HEK293 (cell line): ENCODE data around the gene OR2AT4.

ENCODE experiments used
- CTCF ChIA-PET: fragments of 350-600 bp; formaldehyde crosslinking; extraction: SDS; loops from one replicate; lab custom pipeline; 2021; ENCODE audit warnings: antibody characterized with exemption; lab: Yijun Ruan, JAX
- POLR2A ChIA-PET: fragments of 300-600 bp; formaldehyde crosslinking; extraction: SDS; loops from one replicate; lab custom pipeline; 2020; ENCODE audit warnings: antibody characterized with exemption, inconsistent platforms; lab: Yijun Ruan, JAX
- H3K27ac ChIP-seq: fragments of 200-500 bp; sonication (Bioruptor generic); 2 replicates; pipeline ENCODE4 v1.5.1; 2014; ENCODE audit warnings: low read depth, low read length, control low read depth, inconsistent platforms; ENCODE audit errors: extremely low read depth
- H3K36me3 ChIP-seq, 2 experiments: fragments of 200-500 bp in 1 of 2; sonication (Bioruptor generic) in 1 of 2; 1 replicate in 1 of 2; 2 replicates in 1 of 2; pipeline ENCODE4 v1.5.1; 2014 to 2017; ENCODE audit warnings: inconsistent platforms in 2 of 2, low read length in 2 of 2; ENCODE audit not compliant: control insufficient read depth in 2 of 2, insufficient read depth in 1 of 2
- H3K4me1 ChIP-seq: fragments of 200-500 bp; sonication (Bioruptor generic); 2 replicates; pipeline ENCODE4 v1.5.1; 2014; ENCODE audit warnings: mild to moderate bottlenecking, low read length, inconsistent platforms; ENCODE audit not compliant: control insufficient read depth, insufficient read depth
- H3K4me3 ChIP-seq: 2 replicates; pipeline ENCODE4 v1.5.1; 2011; ENCODE audit warnings: low read depth, mild to moderate bottlenecking, control low read depth, low read length, moderate library complexity
- H3K9me3 ChIP-seq: fragments of 200-500 bp; sonication (Bioruptor generic); 2 replicates; pipeline ENCODE4 v1.5.1; 2014; ENCODE audit warnings: low read depth, low read length, inconsistent platforms; ENCODE audit not compliant: control insufficient read depth, insufficient read depth
- FEZF1 ChIP-seq: fragments of 450-650 bp; formaldehyde crosslinking; IDR thresholded peaks from 2 replicates; pipeline ENCODE4 v1.5.1; 2016; ENCODE audit warnings: missing biosample characterization, missing genetic modification characterization
- SCRT2 ChIP-seq: fragments of 450-650 bp; formaldehyde crosslinking; IDR thresholded peaks from 2 replicates; pipeline ENCODE4 v1.5.1; 2016; ENCODE audit warnings: missing biosample characterization, missing genetic modification characterization
- ZFP3 ChIP-seq: fragments of 450-650 bp; formaldehyde crosslinking; IDR thresholded peaks from 2 replicates; pipeline ENCODE4 v1.5.1; 2016; ENCODE audit warnings: low read depth, missing biosample characterization, missing genetic modification characterization
- ZNF132 ChIP-seq: fragments of 450-650 bp; formaldehyde crosslinking; IDR thresholded peaks from 2 replicates; pipeline ENCODE4 v1.5.1; 2017; ENCODE audit warnings: missing biosample characterization, missing genetic modification characterization, borderline replicate concordance
- ZNF184 ChIP-seq: fragments of 450-650 bp; IDR thresholded peaks from 2 replicates; pipeline ENCODE4 v1.5.1; 2018; ENCODE audit warnings: missing biosample characterization, mild to moderate bottlenecking, missing genetic modification characterization
- ZNF404 ChIP-seq: fragments of 450-650 bp; formaldehyde crosslinking; IDR thresholded peaks from 2 replicates; pipeline ENCODE4 v1.5.1; 2017; ENCODE audit warnings: missing biosample characterization, missing genetic modification characterization
- ZNF48 ChIP-seq: fragments of 450-650 bp; formaldehyde crosslinking; IDR thresholded peaks from 2 replicates; pipeline ENCODE4 v1.5.1; 2016; ENCODE audit warnings: missing biosample characterization, missing genetic modification characterization
- ZNF558 ChIP-seq: fragments of 450-650 bp; formaldehyde crosslinking; IDR thresholded peaks from 2 replicates; pipeline ENCODE4 v1.5.1; 2016; ENCODE audit warnings: missing biosample characterization, missing genetic modification characterization
- ZNF626 ChIP-seq: fragments of 450-650 bp; sonication (Bioruptor Pico); formaldehyde crosslinking; IDR thresholded peaks from 2 replicates; pipeline ENCODE4 v1.5.1; 2018; ENCODE audit warnings: missing biosample characterization, missing genetic modification characterization, inconsistent platforms
- ZNF670 ChIP-seq: fragments of 450-650 bp; formaldehyde crosslinking; IDR thresholded peaks from 2 replicates; pipeline ENCODE4 v1.5.1; 2016; ENCODE audit warnings: missing biosample characterization, missing genetic modification characterization, low read depth
- ZSCAN23 ChIP-seq: fragments of 450-650 bp; formaldehyde crosslinking; IDR thresholded peaks from 2 replicates; pipeline ENCODE4 v1.5.1; 2016; ENCODE audit warnings: missing biosample characterization, missing genetic modification characterization
- TF ChIP-seq, protein P1 (sequence below): fragments of 450-650 bp; formaldehyde crosslinking; IDR thresholded peaks from 2 replicates; pipeline ENCODE4 v1.5.1; 2016; ENCODE audit warnings: missing biosample characterization, missing genetic modification characterization, borderline replicate concordance
- TF ChIP-seq, protein P2 (sequence below): fragments of 450-650 bp; formaldehyde crosslinking; IDR thresholded peaks from 2 replicates; pipeline ENCODE4 v1.5.1; 2016; ENCODE audit warnings: missing biosample characterization, missing genetic modification characterization
- TF ChIP-seq, protein P3 (sequence below): fragments of 450-650 bp; formaldehyde crosslinking; IDR thresholded peaks from 2 replicates; pipeline ENCODE4 v1.5.1; 2016; ENCODE audit warnings: missing biosample characterization, missing genetic modification characterization
- TF ChIP-seq, protein P4 (sequence below): fragments of 450-650 bp; formaldehyde crosslinking; IDR thresholded peaks from 2 replicates; pipeline ENCODE4 v1.5.1; 2016; ENCODE audit warnings: missing biosample characterization, missing genetic modification characterization, borderline replicate concordance

Gene OR2AT4

DNA sequence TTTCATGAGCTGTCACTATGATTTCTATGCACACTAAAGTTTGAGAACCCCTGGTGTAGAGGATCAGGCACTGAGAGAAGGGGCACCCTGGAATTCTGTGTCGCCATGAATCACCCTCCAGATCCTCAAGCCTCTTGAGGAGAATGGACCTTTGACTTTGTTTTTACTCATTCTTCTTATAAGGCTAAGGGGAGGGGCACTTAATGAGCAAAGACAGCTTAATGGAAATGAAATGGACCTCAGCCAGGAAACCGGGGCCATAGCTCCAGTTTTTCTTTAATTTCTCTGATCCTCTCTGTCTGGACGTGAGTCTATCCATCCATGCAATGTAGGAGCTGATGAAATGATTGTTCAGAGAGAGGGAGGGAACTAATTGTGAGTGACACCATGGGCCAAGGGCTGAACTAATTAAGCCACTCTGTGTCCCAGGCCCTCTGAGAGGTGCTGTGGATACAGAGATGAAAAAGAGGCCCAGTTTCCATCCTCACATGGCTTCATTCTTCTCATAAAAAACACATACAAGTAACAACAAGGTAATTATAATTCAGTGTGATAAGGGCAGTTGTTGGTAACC is 32.8 kb downstream of the OR2AT4 start (continued):
- TF ChIP-seq, protein P1, sequence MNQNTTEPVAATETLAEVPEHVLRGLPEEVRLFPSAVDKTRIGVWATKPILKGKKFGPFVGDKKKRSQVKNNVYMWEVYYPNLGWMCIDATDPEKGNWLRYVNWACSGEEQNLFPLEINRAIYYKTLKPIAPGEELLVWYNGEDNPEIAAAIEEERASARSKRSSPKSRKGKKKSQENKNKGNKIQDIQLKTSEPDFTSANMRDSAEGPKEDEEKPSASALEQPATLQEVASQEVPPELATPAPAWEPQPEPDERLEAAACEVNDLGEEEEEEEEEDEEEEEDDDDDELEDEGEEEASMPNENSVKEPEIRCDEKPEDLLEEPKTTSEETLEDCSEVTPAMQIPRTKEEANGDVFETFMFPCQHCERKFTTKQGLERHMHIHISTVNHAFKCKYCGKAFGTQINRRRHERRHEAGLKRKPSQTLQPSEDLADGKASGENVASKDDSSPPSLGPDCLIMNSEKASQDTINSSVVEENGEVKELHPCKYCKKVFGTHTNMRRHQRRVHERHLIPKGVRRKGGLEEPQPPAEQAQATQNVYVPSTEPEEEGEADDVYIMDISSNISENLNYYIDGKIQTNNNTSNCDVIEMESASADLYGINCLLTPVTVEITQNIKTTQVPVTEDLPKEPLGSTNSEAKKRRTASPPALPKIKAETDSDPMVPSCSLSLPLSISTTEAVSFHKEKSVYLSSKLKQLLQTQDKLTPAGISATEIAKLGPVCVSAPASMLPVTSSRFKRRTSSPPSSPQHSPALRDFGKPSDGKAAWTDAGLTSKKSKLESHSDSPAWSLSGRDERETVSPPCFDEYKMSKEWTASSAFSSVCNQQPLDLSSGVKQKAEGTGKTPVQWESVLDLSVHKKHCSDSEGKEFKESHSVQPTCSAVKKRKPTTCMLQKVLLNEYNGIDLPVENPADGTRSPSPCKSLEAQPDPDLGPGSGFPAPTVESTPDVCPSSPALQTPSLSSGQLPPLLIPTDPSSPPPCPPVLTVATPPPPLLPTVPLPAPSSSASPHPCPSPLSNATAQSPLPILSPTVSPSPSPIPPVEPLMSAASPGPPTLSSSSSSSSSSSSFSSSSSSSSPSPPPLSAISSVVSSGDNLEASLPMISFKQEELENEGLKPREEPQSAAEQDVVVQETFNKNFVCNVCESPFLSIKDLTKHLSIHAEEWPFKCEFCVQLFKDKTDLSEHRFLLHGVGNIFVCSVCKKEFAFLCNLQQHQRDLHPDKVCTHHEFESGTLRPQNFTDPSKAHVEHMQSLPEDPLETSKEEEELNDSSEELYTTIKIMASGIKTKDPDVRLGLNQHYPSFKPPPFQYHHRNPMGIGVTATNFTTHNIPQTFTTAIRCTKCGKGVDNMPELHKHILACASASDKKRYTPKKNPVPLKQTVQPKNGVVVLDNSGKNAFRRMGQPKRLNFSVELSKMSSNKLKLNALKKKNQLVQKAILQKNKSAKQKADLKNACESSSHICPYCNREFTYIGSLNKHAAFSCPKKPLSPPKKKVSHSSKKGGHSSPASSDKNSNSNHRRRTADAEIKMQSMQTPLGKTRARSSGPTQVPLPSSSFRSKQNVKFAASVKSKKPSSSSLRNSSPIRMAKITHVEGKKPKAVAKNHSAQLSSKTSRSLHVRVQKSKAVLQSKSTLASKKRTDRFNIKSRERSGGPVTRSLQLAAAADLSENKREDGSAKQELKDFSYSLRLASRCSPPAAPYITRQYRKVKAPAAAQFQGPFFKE (tag by site-specific recombination) = no peak
- no peak for TF ChIP-seq SCRT2
- TF ChIP-seq, protein P2, sequence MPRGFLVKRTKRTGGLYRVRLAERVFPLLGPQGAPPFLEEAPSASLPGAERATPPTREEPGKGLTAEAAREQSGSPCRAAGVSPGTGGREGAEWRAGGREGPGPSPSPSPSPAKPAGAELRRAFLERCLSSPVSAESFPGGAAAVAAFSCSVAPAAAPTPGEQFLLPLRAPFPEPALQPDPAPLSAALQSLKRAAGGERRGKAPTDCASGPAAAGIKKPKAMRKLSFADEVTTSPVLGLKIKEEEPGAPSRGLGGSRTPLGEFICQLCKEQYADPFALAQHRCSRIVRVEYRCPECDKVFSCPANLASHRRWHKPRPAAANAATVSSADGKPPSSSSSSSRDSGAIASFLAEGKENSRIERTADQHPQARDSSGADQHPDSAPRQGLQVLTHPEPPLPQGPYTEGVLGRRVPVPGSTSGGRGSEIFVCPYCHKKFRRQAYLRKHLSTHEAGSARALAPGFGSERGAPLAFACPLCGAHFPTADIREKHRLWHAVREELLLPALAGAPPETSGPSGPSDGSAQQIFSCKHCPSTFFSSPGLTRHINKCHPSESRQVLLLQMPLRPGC (tag by site-specific recombination) = no peak
- TF ChIP-seq ZSCAN23 (tag by site-specific recombination) = no peak
- no peak for TF ChIP-seq ZNF48 (tag by site-specific recombination)
- no peak for TF ChIP-seq ZNF184 (tag by site-specific recombination)
- no peak for TF ChIP-seq ZNF626 (tag by site-specific recombination)
- TF ChIP-seq FEZF1 = no peak
- TF ChIP-seq, protein P3, sequence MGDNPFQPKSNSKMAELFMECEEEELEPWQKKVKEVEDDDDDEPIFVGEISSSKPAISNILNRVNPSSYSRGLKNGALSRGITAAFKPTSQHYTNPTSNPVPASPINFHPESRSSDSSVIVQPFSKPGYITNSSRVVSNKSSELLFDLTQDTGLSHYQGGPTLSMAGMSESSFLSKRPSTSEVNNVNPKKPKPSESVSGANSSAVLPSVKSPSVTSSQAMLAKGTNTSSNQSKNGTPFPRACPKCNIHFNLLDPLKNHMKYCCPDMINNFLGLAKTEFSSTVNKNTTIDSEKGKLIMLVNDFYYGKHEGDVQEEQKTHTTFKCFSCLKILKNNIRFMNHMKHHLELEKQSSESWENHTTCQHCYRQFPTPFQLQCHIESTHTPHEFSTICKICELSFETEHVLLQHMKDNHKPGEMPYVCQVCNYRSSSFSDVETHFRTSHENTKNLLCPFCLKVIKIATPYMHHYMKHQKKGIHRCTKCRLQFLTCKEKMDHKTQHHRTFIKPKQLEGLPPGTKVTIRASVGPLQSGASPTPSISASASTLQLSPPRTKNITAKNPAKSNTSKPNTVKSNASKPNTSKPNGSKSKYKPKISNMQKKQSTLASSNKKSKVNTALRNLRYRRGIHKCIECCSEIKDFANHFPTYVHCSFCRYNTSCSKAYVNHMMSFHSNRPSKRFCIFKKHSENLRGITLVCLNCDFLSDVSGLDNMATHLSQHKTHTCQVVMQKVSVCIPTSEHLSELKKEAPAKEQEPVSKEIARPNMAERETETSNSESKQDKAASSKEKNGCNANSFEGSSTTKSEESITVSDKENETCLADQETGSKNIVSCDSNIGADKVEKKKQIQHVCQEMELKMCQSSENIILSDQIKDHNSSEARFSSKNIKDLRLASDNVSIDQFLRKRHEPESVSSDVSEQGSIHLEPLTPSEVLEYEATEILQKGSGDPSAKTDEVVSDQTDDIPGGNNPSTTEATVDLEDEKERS (tag by site-specific recombination) = no peak
- TF ChIP-seq ZNF132 (tag by site-specific recombination) = no peak
- TF ChIP-seq, protein P4, sequence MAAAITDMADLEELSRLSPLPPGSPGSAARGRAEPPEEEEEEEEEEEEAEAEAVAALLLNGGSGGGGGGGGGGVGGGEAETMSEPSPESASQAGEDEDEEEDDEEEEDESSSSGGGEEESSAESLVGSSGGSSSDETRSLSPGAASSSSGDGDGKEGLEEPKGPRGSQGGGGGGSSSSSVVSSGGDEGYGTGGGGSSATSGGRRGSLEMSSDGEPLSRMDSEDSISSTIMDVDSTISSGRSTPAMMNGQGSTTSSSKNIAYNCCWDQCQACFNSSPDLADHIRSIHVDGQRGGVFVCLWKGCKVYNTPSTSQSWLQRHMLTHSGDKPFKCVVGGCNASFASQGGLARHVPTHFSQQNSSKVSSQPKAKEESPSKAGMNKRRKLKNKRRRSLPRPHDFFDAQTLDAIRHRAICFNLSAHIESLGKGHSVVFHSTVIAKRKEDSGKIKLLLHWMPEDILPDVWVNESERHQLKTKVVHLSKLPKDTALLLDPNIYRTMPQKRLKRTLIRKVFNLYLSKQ (tag by site-specific recombination) = no peak

DNA sequence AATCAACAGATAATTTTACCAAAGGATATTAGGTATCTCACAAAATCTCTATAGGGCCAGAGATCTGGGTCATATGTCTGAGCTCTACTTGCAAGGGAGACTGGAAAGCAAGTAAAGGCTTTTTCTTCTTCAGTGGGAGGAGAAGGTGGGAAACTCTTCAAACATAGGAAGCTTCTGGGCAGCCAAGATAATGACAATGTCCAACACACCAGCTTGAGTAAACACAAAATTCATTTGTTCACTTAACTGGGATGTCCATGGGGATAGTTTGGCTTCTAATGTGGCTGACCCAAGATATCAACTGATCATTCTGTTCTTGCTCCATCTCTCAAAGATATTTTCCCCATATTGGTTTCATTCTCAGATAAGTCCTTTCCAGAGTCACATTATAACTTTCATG is 37.4 kb downstream of the OR2AT4 start:
- H3K4me3 ChIP-seq = no peak overlapping the region
- TF ChIP-seq ZNF670 (tag by site-specific recombination) = no peak
- no peak for TF ChIP-seq ZNF404 (tag by site-specific recombination)
- no peak for TF ChIP-seq ZNF558 (tag by site-specific recombination)
- no peak for TF ChIP-seq ZFP3 (tag by site-specific recombination)
- no peaks in the 10 kb centered on the region for H3K9me3 ChIP-seq
- H3K4me1 ChIP-seq = no peaks in the 10 kb centered on the region
- ChIA-PET CTCF (interaction anchor here (0.7 to 1.4 kb wide), 3 partner anchors 22 to 189 kb away, joined by 3 read pairs; no protein-coding TSS in a partner anchor), POLR2A (no interaction called here)
- H3K27ac ChIP-seq = no peak overlapping the region
- H3K36me3 ChIP-seq = no peaks in the 10 kb centered on the region
